ENCODE data around the gene CD99L2.

- TF ChIP-seq CTCF (conservative IDR thresholded peaks at IDR 0.05; ENCODE audit: low read length), result no peak
- TF ChIP-seq EZH2phosphoT487 (IDR thresholded peaks at IDR 0.05; ENCODE audit: borderline replicate concordance), result no peak
These were observed 35.5 kb upstream of the CD99L2 start for GRCh38 chrX:150933945-150934350.

Measured in Loucy (cell line).